ENCODE results near the gene ACTA1. TPM values are rescaled to one million over a fixed set of nuclear protein-coding genes. Genes with fewer than 3 reads are reported as not detected.

Gene ACTA1
- total RNA-seq, 4 donors from 2014 or later, result 0.21 to 10.8 (median 1.7) TPM

GRCh38 chr1:229452956-229453801 lies 19.3 kb upstream of the ACTA1 start:
- TF ChIP-seq CTCF (IDR thresholded peaks at IDR 0.05) (no peak), POLR2A (IDR thresholded peaks at IDR 0.05) (no peak)
- 85 to 88% methylated on average over 5 of the region's 5 CpGs for WGBS, 2 donors
- H3K4me3 ChIP-seq (ENCODE audit: low read depth, poor library complexity, severe bottlenecking), result no peak overlapping the region
- no peak for DNase-seq (ENCODE audit: low spot score in 2 of 2)
- intact Hi-C loops (cut with DNase I; ENCODE audit: low total_unique reads), result no loop called here

GRCh38 chr1:229448845-229449244 lies 15.0 kb upstream of the ACTA1 start:
- DNase-seq (ENCODE audit: low spot score in 2 of 2), result no peak
- TF ChIP-seq CTCF (IDR thresholded peaks at IDR 0.05) (no peak), POLR2A (IDR thresholded peaks at IDR 0.05) (no peak)
- H3K4me3 ChIP-seq (ENCODE audit: low read depth, poor library complexity, severe bottlenecking), result no peak overlapping the region
- 74 to 83% methylated on average over 2 of the region's 2 CpGs for WGBS, 2 donors
- intact Hi-C loops (cut with DNase I; ENCODE audit: low total_unique reads), result no loop called here

GRCh38 chr1:229448354-229448753 lies 14.5 kb upstream of the ACTA1 start:
- no peak for TF ChIP-seq CTCF (IDR thresholded peaks at IDR 0.05)
- no peak for TF ChIP-seq POLR2A (IDR thresholded peaks at IDR 0.05)
- no peak overlapping the region for H3K4me3 ChIP-seq (ENCODE audit: low read depth, poor library complexity, severe bottlenecking)
- DNase-seq (ENCODE audit: low spot score in 2 of 2), result no peak
- WGBS, 2 donors, result 89 to 90% methylated on average over 7 of the region's 7 CpGs
- intact Hi-C loops (cut with DNase I; ENCODE audit: low total_unique reads), result no loop called here

- intact Hi-C loops (cut with DNase I; ENCODE audit: low total_unique reads), result no loop called here
- no peak overlapping the region for H3K4me3 ChIP-seq (ENCODE audit: low read depth, poor library complexity, severe bottlenecking)
- WGBS, 2 donors, result 85 to 94% methylated on average over 10 to 11 of the region's 11 CpGs
- DNase-seq (ENCODE audit: low spot score in 2 of 2), result no peak
- TF ChIP-seq CTCF (IDR thresholded peaks at IDR 0.05) (no peak), POLR2A (IDR thresholded peaks at IDR 0.05) (no peak)
These were observed 13.9 kb upstream of the ACTA1 start for GRCh38 chr1:229447809-229448252.

- no peak for TF ChIP-seq CTCF (IDR thresholded peaks at IDR 0.05)
- TF ChIP-seq POLR2A (IDR thresholded peaks at IDR 0.05), result no peak
- intact Hi-C loops (cut with DNase I; ENCODE audit: low total_unique reads), result no loop called here
- WGBS, 2 donors, result 97 to 98% methylated on average over 4 of the region's 4 CpGs
These were observed 11.9 kb upstream of the ACTA1 start for GRCh38 chr1:229445828-229446227.

More at GRCh38 chr1:229445828-229446227, 11.9 kb upstream of the ACTA1 start:
- DNase-seq (ENCODE audit: low spot score in 2 of 2), result no peak
- no peak overlapping the region for H3K4me3 ChIP-seq (ENCODE audit: low read depth, poor library complexity, severe bottlenecking)
